Stomach (tissue), 4 donors: ENCODE results near the gene DNAJC22.

ENCODE experiments used
- EP300 ChIP-seq: sonication (generic); formaldehyde crosslinking; IDR thresholded peaks from one replicate; pipeline ENCODE4 v1.6.1; 2017; ENCODE audit warnings: antibody characterized with exemption
- POLR2A ChIP-seq, 4 donors: fragments of 450-650 bp; IDR thresholded peaks; one replicate each; pipeline ENCODE4 v1.6.1; 2016; ENCODE audit warnings: antibody characterized with exemption in 4 of 4, control low read depth in 2 of 4, mild to moderate bottlenecking in 1 of 4, moderate library complexity in 1 of 4
- POLR2AphosphoS5 ChIP-seq, 3 donors: sonication (generic); formaldehyde crosslinking; IDR thresholded peaks; one replicate each; pipeline ENCODE4 v1.6.1; 2016; ENCODE audit warnings: antibody characterized with exemption in 3 of 3
- TF ChIP-seq, protein P1 (sequence below), 7 experiments: fragments of 450-650 bp in 4 of 7; fragments of 200-600 bp in 3 of 7; sonication (generic) in 3 of 7; IDR thresholded peaks; one replicate each; pipeline ENCODE4 v1.5.1; 2016 to 2019; ENCODE audit warnings: antibody characterized with exemption in 7 of 7, control low read depth in 2 of 7, mild to moderate bottlenecking in 1 of 7

DNA sequence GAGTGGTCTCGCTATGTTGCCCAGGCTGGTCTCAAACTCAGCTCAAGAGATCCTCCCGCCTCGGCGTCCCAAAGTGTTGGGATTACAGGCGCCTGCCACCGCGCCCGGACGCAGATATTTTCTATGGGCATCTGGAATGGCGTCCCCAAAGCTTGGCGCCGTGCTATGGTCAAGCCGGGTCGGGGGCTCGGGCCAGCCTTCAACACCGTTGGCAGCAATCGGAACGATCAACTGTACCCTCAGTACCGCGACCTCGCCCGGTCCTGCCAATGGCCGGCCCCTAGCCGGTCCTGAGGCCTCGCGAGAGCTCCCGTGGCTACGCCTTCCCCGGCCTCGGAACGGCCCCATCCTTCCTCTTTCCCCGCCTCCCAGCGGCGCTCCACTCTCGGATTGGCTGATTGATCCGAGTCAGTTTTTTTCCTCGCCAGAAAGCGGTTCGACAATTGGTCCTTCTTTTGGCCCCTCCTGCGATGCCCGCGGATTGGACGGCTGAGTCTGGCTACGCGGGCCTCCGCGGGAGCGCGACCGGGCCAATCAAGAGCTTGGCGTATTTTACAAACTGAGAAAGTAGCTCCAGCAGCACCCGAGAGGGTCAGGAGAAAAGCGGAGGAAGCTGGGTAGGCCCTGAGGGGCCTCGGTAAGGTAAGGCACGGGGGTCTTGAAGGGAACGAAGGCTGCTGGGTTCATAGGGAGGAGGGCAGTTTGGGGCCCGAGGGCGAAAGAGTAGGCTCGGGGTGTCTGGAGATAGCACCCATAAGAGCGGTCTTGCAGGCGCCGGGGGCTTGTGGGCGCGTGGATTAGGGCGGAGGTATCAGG, 23.8 kb upstream of the DNAJC22 start, which contains the start of gene TROAP:
- TF ChIP-seq, protein P1, sequence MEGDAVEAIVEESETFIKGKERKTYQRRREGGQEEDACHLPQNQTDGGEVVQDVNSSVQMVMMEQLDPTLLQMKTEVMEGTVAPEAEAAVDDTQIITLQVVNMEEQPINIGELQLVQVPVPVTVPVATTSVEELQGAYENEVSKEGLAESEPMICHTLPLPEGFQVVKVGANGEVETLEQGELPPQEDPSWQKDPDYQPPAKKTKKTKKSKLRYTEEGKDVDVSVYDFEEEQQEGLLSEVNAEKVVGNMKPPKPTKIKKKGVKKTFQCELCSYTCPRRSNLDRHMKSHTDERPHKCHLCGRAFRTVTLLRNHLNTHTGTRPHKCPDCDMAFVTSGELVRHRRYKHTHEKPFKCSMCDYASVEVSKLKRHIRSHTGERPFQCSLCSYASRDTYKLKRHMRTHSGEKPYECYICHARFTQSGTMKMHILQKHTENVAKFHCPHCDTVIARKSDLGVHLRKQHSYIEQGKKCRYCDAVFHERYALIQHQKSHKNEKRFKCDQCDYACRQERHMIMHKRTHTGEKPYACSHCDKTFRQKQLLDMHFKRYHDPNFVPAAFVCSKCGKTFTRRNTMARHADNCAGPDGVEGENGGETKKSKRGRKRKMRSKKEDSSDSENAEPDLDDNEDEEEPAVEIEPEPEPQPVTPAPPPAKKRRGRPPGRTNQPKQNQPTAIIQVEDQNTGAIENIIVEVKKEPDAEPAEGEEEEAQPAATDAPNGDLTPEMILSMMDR (IDR thresholded peaks at IDR 0.05), result no peak
- TF ChIP-seq POLR2AphosphoS5 (IDR thresholded peaks at IDR 0.05) (peak in 2 of 3 donors; percentile 68 to 78), EP300 (no peak), POLR2A (IDR thresholded peaks at IDR 0.05) (peak in 1 of 4 donors; percentile 24)
